HepG2 (cell line): Measurements from ENCODE around the gene PLEKHG5. TPM values are rescaled to one million over a fixed set of nuclear protein-coding genes. Genes with fewer than 3 reads are reported as not detected.
"Not testable (repeated sequence)": the region's sequence is repeated elsewhere in the genome, so short reads cannot be mapped to it uniquely, and the experiment has no call there.

Experiments
- ATAC-seq: fragments of 200-7000 bp; cut with Tn5 transposase; 3 replicates; pipeline ENCODE4 v1.9.1; 2020; ENCODE audit warnings: mild to moderate bottlenecking, moderate library complexity
- BruUV-seq: library from RNA; stranded (reverse); fragments of 400-500 nt; replicated peaks from 2 replicates; lab custom pipeline; 2021; lab: Mats Ljungman, UMichigan
- CTCF ChIA-PET: fragments of 300-600 bp; formaldehyde crosslinking; extraction: SDS; loops from one replicate; lab custom pipeline; 2021; ENCODE audit warnings: low total read pairs, inconsistent platforms, low intra/inter-chr PET ratio; lab: Yijun Ruan, JAX
- POLR2A ChIA-PET: fragments of 350-600 bp; sonication (Branson Sonifier 250); formaldehyde crosslinking; loops from one replicate; lab custom pipeline; 2020; ENCODE audit warnings: antibody characterized with exemption, inconsistent platforms; lab: Yijun Ruan, JAX
- DNase-seq: peaks from one replicate; pipeline ENCODE4 v3.0.0-alpha.2; 2015; ENCODE audit warnings: low spot score
- FAIRE-seq: peaks from 3 replicates; lab custom pipeline; 2011; peaks lifted over from hg19 to GRCh38; lab: Jason Lieb, UNC
- H2AFZ ChIP-seq: one replicate; pipeline ENCODE4 v1.6.1; 2011; ENCODE audit warnings: low read length, inconsistent platforms
- H3K27ac ChIP-seq: fragments of 300-600 bp; 3 replicates; pipeline ENCODE4 v1.8.0; 2011; ENCODE audit warnings: mixed run types, mild to moderate bottlenecking, mixed read lengths, low read length, inconsistent platforms; ENCODE audit not compliant: insufficient read depth; ENCODE audit errors: extremely low read length
- H3K27me3 ChIP-seq, 2 experiments: fragments of 200-600 bp in 1 of 2; 2 replicates in 1 of 2; 3 replicates in 1 of 2; pipeline versions ENCODE4 v1.6.0 to v1.8.0; 2011; ENCODE audit warnings: low read length in 2 of 2, mild to moderate bottlenecking in 2 of 2, moderate library complexity in 2 of 2, inconsistent platforms in 1 of 2; ENCODE audit not compliant: insufficient read depth in 2 of 2, control insufficient read depth in 1 of 2
- H3K36me3 ChIP-seq, 2 experiments: fragments of 200-600 bp in 1 of 2; replicated peaks in 1 of 2; 2 replicates in 1 of 2; 3 replicates in 1 of 2; pipeline versions ENCODE4 v1.5.1 to v1.8.0; 2011; ENCODE audit warnings: low read length in 2 of 2, inconsistent platforms in 1 of 2; ENCODE audit not compliant: insufficient read depth in 2 of 2, control insufficient read depth in 1 of 2
- H3K4me1 ChIP-seq: 2 replicates; pipeline ENCODE4 v1.5.1; 2012; ENCODE audit warnings: low read length, inconsistent platforms; ENCODE audit not compliant: insufficient read depth
- H3K4me2 ChIP-seq: 2 replicates; pipeline ENCODE4 v1.6.0; 2011; ENCODE audit warnings: low read depth, low read length, inconsistent platforms
- H3K4me3 ChIP-seq, 3 experiments: fragments of 200-600 bp in 1 of 3; sonication (generic), shearing (Covaris generic) in 1 of 3; replicated peaks in 1 of 3; 2 replicates each; pipeline ENCODE4 v1.5.1; 2011 to 2016; ENCODE audit warnings: low read length in 3 of 3, inconsistent platforms in 2 of 3, low read depth in 2 of 3, mild to moderate bottlenecking in 2 of 3, control low read depth in 1 of 3, mixed read lengths in 1 of 3; ENCODE audit not compliant: insufficient read depth in 1 of 3
- H3K79me2 ChIP-seq: one replicate; pipeline ENCODE4 v1.6.1; 2011; ENCODE audit warnings: low read length, inconsistent platforms; ENCODE audit not compliant: insufficient read depth
- H3K9ac ChIP-seq: 2 replicates; pipeline ENCODE4 v1.6.0; 2011; ENCODE audit warnings: mild to moderate bottlenecking, low read depth, low read length, inconsistent platforms; ENCODE audit not compliant: insufficient read depth
- H3K9me3 ChIP-seq: 2 replicates; pipeline ENCODE4 v1.5.1; 2012; ENCODE audit warnings: mild to moderate bottlenecking, low read length
- H4K20me1 ChIP-seq: 2 replicates; pipeline ENCODE4 v1.6.0; 2011; ENCODE audit warnings: inconsistent platforms, mild to moderate bottlenecking, low read length, moderate library complexity; ENCODE audit not compliant: insufficient read depth
- AKAP8 ChIP-seq: sonication (generic); formaldehyde crosslinking; IDR thresholded peaks from 2 replicates; pipeline ENCODE4 v1.5.1; 2020; ENCODE audit warnings: mild to moderate bottlenecking, missing genetic modification reagents
- MAFF ChIP-seq: IDR thresholded peaks from 2 replicates; pipeline ENCODE4 v1.6.1; 2011; ENCODE audit warnings: low read depth, low read length, improper control_type of control experiment
- SNAPC2 ChIP-seq: sonication (generic); formaldehyde crosslinking; IDR thresholded peaks from 2 replicates; pipeline ENCODE4 v1.8.1; 2022; ENCODE audit warnings: mild to moderate bottlenecking, missing genetic modification reagents
- ZFP36 ChIP-seq: fragments of 150-350 bp; IDR thresholded peaks from 2 replicates; pipeline ENCODE4 v1.6.1; 2018; ENCODE audit warnings: borderline replicate concordance, low read length, low read depth; ENCODE audit not compliant: partially characterized antibody
- ZMYM3 ChIP-seq: sonication (generic); formaldehyde crosslinking; IDR thresholded peaks from 2 replicates; pipeline ENCODE4 v1.5.1; 2020; ENCODE audit warnings: mild to moderate bottlenecking, missing genetic modification reagents
- ZNF572 ChIP-seq: sonication (generic); formaldehyde crosslinking; IDR thresholded peaks from 2 replicates; pipeline ENCODE4 v1.5.1; 2020; ENCODE audit warnings: mild to moderate bottlenecking, missing genetic modification reagents
- ZNF7 ChIP-seq: IDR thresholded peaks from 2 replicates; pipeline ENCODE4 v1.6.1; 2016; ENCODE audit warnings: missing biosample characterization, missing genetic modification reagents
- WGBS: methylation state at CpG from one replicate; pipeline ENCODE4 v1.1.6; 2017; ENCODE audit warnings: low lambda C conversion rate; 5-methylcytosine and 5-hydroxymethylcytosine counted together
- in situ Hi-C: cut with HindIII; loops from 2 replicates; pipeline ENCODE4 v1.10.0; 2017; ENCODE audit warnings: low pct_unique_long_range_greater_than_20kb; ENCODE audit not compliant: extremely low pct_ligation_motif_present
- intact Hi-C: fragments of 100-400 bp; cut with micrococcal nuclease; formaldehyde crosslinking; loops from one replicate; pipeline ENCODE4 v1.10.0; 2022; ENCODE audit not compliant: unreplicated experiment
- polyA plus RNA-seq, 8 experiments: library from polyadenylated mRNA; depleted of rRNA in 3 of 8; stranded (reverse) in 7 of 8; unstranded in 1 of 8; fragments of >200 nt; fragmentation: Illumina TruSeq in 4 of 8; extraction: Trizol in 4 of 8; gene quantifications; 2 replicates each; pipeline versions ENCODE4 v1.2.1 to v1.2.3, GENCODE V29; 2011 to 2016; ENCODE audit warnings: low read depth in 4 of 8, missing spikeins in 1 of 8, mixed read lengths in 1 of 8; ENCODE audit not compliant: insufficient read depth in 1 of 8
- total RNA-seq, 5 experiments: library from RNA; depleted of rRNA; stranded (reverse); fragments of >200 nt; fragmentation: Illumina TruSeq; extraction: Trizol; gene quantifications; 2 replicates each; pipeline ENCODE4 v1.2.3, GENCODE V29; 2016; ENCODE audit warnings: low read depth in 1 of 5

The PLEKHG5 gene
- total and polyA plus RNA-seq, 2 of the 13 experiments (the other 11 are each of a cell fraction or from before 2014, with no cell fraction given), result 1.9 to 3.5 TPM

GRCh38 chr1:6495041-6495441 is 3.6 kb upstream of the PLEKHG5 start:
- in situ Hi-C loops (loop anchor here (25.0 kb wide), 1 partner anchor 717 kb away; no protein-coding TSS in a partner anchor), intact Hi-C loops (no loop called here)
- Histone ChIP-seq H3K9ac (no peak overlapping the region), H3K36me3 (no peaks in the 10 kb centered on the region), H4K20me1 (no peaks in the 10 kb centered on the region), H3K9me3 (no peaks in the 10 kb centered on the region), H3K79me2 (no peaks in the 10 kb centered on the region), H2AFZ (no peak overlapping the region), H3K27ac (no peak overlapping the region), H3K4me1 (peaks cover 37% of the 10 kb centered on the region), H3K4me3 (no peak overlapping the region), H3K27me3 (peaks cover 12 to 27% of the 10 kb centered on the region in 2 experiments; a peak in 4 of 5 replicates), H3K4me2 (no peak overlapping the region)
- TF ChIP-seq AKAP8 (CRISPR knock-in tag) (no peak), ZNF7 (CRISPR knock-in tag) (no peak), SNAPC2 (CRISPR knock-in tag) (no peak)
- 65% methylated on average over 9 of the region's 13 CpGs for WGBS
- no peak for ATAC-seq
- ChIA-PET POLR2A (no interaction called here), CTCF (interaction anchor here (1.1 kb wide), 1 partner anchor 9 kb away, joined by 3 read pairs; no protein-coding TSS in a partner anchor)
- BruUV-seq, result no TSS peak
- no peak for DNase-seq
- no peak for FAIRE-seq

GRCh38 chr1:6494627-6495026 is 3.2 kb upstream of the PLEKHG5 start:
- ChIA-PET POLR2A (no interaction called here), CTCF (interaction anchor here (1.1 kb wide), 1 partner anchor 8 kb away, joined by 3 read pairs; no protein-coding TSS in a partner anchor)
- Histone ChIP-seq H3K4me1 (peaks cover 39% of the 10 kb centered on the region), H2AFZ (no peak overlapping the region), H3K27me3 (peaks cover 12 to 22% of the 10 kb centered on the region in 2 experiments; a peak in 4 of 5 replicates), H3K9ac (no peak overlapping the region), H3K9me3 (no peaks in the 10 kb centered on the region), H3K79me2 (no peaks in the 10 kb centered on the region), H3K4me2 (no peak overlapping the region), H4K20me1 (no peaks in the 10 kb centered on the region), H3K4me3 (no peak overlapping the region), H3K27ac (no peak overlapping the region), H3K36me3 (no peaks in the 10 kb centered on the region)
- TF ChIP-seq ZMYM3 (CRISPR knock-in tag), result 0 out of 2 replicates have a peak, but pooled peaks have one; percentile 23
- TF ChIP-seq ZNF572 (CRISPR knock-in tag), result no peak
- peak; percentile 72 for TF ChIP-seq ZFP36
- no peak for TF ChIP-seq MAFF
- BruUV-seq, result no TSS peak
- FAIRE-seq, result no peak
- ATAC-seq, result no peak
- in situ Hi-C loops (loop anchor here (25.0 kb wide), 1 partner anchor 718 kb away; no protein-coding TSS in a partner anchor), intact Hi-C loops (no loop called here)
- DNase-seq, result no peak
- WGBS, result 57% methylated on average over 4 of the region's 4 CpGs

DNA sequence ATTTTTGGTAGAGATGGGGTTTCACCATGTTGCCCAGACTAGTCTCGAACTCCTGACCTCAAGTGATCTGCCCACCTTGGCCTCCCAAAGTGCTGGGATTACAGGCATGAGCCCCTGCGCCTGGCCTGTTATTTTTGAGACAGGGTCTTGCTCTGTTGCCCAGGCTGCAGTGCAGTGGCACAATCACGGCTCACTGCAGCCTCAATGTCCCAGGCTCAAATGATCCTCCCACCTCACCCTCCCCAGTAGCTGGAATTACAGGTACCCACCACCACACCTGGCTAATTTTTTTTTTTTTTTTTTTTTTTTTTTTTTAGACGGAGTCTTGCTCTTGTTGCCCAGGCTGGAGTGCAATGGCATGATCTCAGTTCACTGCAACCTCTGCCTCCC is 2.4 kb upstream of the PLEKHG5 start:
- POLR2A ChIA-PET, H2AFZ ChIP-seq, H3K4me3 ChIP-seq, ATAC-seq, BruUV-seq, H3K9ac ChIP-seq, intact Hi-C loops, H3K79me2 ChIP-seq, DNase-seq, H3K36me3 ChIP-seq, H3K9me3 ChIP-seq, H3K27ac ChIP-seq, H3K4me2 ChIP-seq, FAIRE-seq, CTCF ChIA-PET, H4K20me1 ChIP-seq: not testable (repeated sequence)
- peaks cover 9 to 14% of the 10 kb centered on the region in 2 experiments; a peak in 4 of 5 replicates for H3K27me3 ChIP-seq
- WGBS, result 80% methylated on average over 4 of the region's 4 CpGs
- peaks cover 41% of the 10 kb centered on the region for H3K4me1 ChIP-seq
- in situ Hi-C loops, result loop anchor here (25.0 kb wide), 1 partner anchor 718 kb away; no protein-coding TSS in a partner anchor
